ENCODE measurements around the gene TRH.

DNA sequence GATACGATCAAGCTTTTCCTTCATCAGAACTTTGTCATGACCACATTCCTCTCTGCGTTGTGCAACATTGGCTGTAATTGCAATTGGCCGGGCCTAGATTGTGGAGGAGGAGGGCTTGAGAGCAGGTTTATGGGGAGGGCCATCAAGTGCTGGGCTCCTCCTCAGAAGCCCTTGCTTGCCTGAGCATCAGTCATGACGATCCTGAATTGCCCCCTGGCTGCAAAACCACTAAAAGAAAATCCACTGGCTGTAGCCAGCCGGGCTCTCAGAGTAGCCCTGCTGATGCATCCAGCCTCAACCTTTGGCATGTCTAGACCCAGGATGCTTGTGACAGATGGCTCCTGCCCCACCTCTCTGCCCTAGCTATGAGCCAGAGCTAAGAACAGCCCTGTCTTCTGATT, 13.4 kb upstream of the TRH start:
- TF ChIP-seq POLR2A (IDR thresholded peaks at IDR 0.05) (no peak), POLR2AphosphoS5 (IDR thresholded peaks at IDR 0.05) (no peak), EP300 (IDR thresholded peaks at IDR 0.05) (no peak)
- TF ChIP-seq, protein P1, sequence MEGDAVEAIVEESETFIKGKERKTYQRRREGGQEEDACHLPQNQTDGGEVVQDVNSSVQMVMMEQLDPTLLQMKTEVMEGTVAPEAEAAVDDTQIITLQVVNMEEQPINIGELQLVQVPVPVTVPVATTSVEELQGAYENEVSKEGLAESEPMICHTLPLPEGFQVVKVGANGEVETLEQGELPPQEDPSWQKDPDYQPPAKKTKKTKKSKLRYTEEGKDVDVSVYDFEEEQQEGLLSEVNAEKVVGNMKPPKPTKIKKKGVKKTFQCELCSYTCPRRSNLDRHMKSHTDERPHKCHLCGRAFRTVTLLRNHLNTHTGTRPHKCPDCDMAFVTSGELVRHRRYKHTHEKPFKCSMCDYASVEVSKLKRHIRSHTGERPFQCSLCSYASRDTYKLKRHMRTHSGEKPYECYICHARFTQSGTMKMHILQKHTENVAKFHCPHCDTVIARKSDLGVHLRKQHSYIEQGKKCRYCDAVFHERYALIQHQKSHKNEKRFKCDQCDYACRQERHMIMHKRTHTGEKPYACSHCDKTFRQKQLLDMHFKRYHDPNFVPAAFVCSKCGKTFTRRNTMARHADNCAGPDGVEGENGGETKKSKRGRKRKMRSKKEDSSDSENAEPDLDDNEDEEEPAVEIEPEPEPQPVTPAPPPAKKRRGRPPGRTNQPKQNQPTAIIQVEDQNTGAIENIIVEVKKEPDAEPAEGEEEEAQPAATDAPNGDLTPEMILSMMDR (IDR thresholded peaks at IDR 0.05) = no peak

Measured in upper lobe of left lung (tissue), 4 donors.